Muscle layer of duodenum (tissue), 2 donors: ENCODE data around the gene SH3RF2.
"Not testable (repeated sequence)": the region's sequence is repeated elsewhere in the genome, so short reads cannot be mapped to it uniquely, and the experiment has no call there.

Experiments
- H3K27ac ChIP-seq: one replicate; pipeline ENCODE4 v1.7.0; 2013; ENCODE audit warnings: mild to moderate bottlenecking, low read length
- H3K27me3 ChIP-seq: one replicate; pipeline ENCODE4 v1.7.0; 2013; ENCODE audit warnings: low read depth, mild to moderate bottlenecking, control low read depth, low read length
- H3K36me3 ChIP-seq, 2 donors: one replicate each; pipeline ENCODE4 v1.7.0; 2013; ENCODE audit warnings: low read length in 2 of 2, control low read depth in 1 of 2, mild to moderate bottlenecking in 1 of 2; ENCODE audit not compliant: insufficient read depth in 2 of 2, control insufficient read depth in 1 of 2
- H3K4me1 ChIP-seq, 2 donors: one replicate each; pipeline ENCODE4 v1.7.0; 2013; ENCODE audit warnings: low read length in 2 of 2, mild to moderate bottlenecking in 2 of 2, control low read depth in 1 of 2, moderate library complexity in 1 of 2; ENCODE audit not compliant: insufficient read depth in 2 of 2, control insufficient read depth in 1 of 2
- H3K4me3 ChIP-seq, 2 donors: one replicate each; pipeline ENCODE4 v1.7.0; 2013; ENCODE audit warnings: low read length in 2 of 2, low read depth in 1 of 2, mild to moderate bottlenecking in 1 of 2
- H3K9me3 ChIP-seq, 2 donors: one replicate each; pipeline ENCODE4 v1.7.0; 2013; ENCODE audit warnings: low read length in 2 of 2, control low read depth in 1 of 2, mild to moderate bottlenecking in 1 of 2; ENCODE audit not compliant: control insufficient read depth in 1 of 2
- donor health status: healthy.

SH3RF2 gene

GRCh38 chr5:145951071-145951470 lies 14.7 kb downstream of the SH3RF2 start:
- H3K27me3 ChIP-seq = no peaks in the 10 kb centered on the region
- no peaks in the 10 kb centered on the region for H3K36me3 ChIP-seq
- no peaks in the 10 kb centered on the region for H3K9me3 ChIP-seq
- no peak overlapping the region for H3K27ac ChIP-seq
- no peaks in the 10 kb centered on the region for H3K4me1 ChIP-seq
- H3K4me3 ChIP-seq = no peak overlapping the region

- no peaks in the 10 kb centered on the region for H3K9me3 ChIP-seq
- H3K27ac ChIP-seq = no peak overlapping the region
- no peak overlapping the region for H3K4me3 ChIP-seq
- H3K4me1 ChIP-seq = no peaks in the 10 kb centered on the region
- H3K36me3 ChIP-seq = no peaks in the 10 kb centered on the region
- H3K27me3 ChIP-seq = no peaks in the 10 kb centered on the region
Observed at GRCh38 chr5:145953202-145953601, 16.8 kb downstream of the SH3RF2 start.

- H3K9me3 ChIP-seq, H3K4me1 ChIP-seq, H3K27me3 ChIP-seq, H3K4me3 ChIP-seq, H3K27ac ChIP-seq, H3K36me3 ChIP-seq: not testable (repeated sequence)
Observed at GRCh38 chr5:145954140-145954539, 17.8 kb downstream of the SH3RF2 start.

- H3K36me3 ChIP-seq = no peaks in the 10 kb centered on the region
- no peaks in the 10 kb centered on the region for H3K4me1 ChIP-seq
Observed at GRCh38 chr5:145957388-145957787, 21.0 kb downstream of the SH3RF2 start.

GRCh38 chr5:145958436-145958835 lies 22.1 kb downstream of the SH3RF2 start:
- H3K4me1 ChIP-seq = no peaks in the 10 kb centered on the region
- H3K36me3 ChIP-seq = no peaks in the 10 kb centered on the region
- H3K27ac ChIP-seq = no peak overlapping the region
- no peak overlapping the region for H3K4me3 ChIP-seq
- H3K27me3 ChIP-seq = no peaks in the 10 kb centered on the region
- H3K9me3 ChIP-seq = no peaks in the 10 kb centered on the region

More at GRCh38 chr5:145957388-145957787, 21.0 kb downstream of the SH3RF2 start:
- Histone ChIP-seq H3K27me3 (no peaks in the 10 kb centered on the region), H3K27ac (no peak overlapping the region), H3K4me3 (no peak overlapping the region), H3K9me3 (no peaks in the 10 kb centered on the region)

- H3K36me3 ChIP-seq = no peaks in the 10 kb centered on the region
- no peak overlapping the region for H3K27ac ChIP-seq
- no peaks in the 10 kb centered on the region for H3K9me3 ChIP-seq
- no peak overlapping the region for H3K4me3 ChIP-seq
- H3K27me3 ChIP-seq = no peaks in the 10 kb centered on the region
- H3K4me1 ChIP-seq = no peaks in the 10 kb centered on the region
Observed at GRCh38 chr5:145960166-145960565, 23.8 kb downstream of the SH3RF2 start.

GRCh38 chr5:145960848-145961600 lies 24.6 kb downstream of the SH3RF2 start:
- no peaks in the 10 kb centered on the region for H3K36me3 ChIP-seq
- no peaks in the 10 kb centered on the region for H3K9me3 ChIP-seq
- H3K4me3 ChIP-seq = no peak overlapping the region
- no peaks in the 10 kb centered on the region for H3K27me3 ChIP-seq
- H3K27ac ChIP-seq = no peak overlapping the region
- no peaks in the 10 kb centered on the region for H3K4me1 ChIP-seq

- H3K9me3 ChIP-seq = no peaks in the 10 kb centered on the region
- no peak overlapping the region for H3K4me3 ChIP-seq
- H3K36me3 ChIP-seq = no peaks in the 10 kb centered on the region
- H3K27me3 ChIP-seq = no peaks in the 10 kb centered on the region
- no peak overlapping the region for H3K27ac ChIP-seq
- H3K4me1 ChIP-seq = no peaks in the 10 kb centered on the region
Observed at GRCh38 chr5:145962001-145962400, 25.6 kb downstream of the SH3RF2 start.

- not testable (repeated sequence) for H3K4me3 ChIP-seq, H3K9me3 ChIP-seq, H3K27ac ChIP-seq, H3K27me3 ChIP-seq, H3K4me1 ChIP-seq, H3K36me3 ChIP-seq
Observed at GRCh38 chr5:145964008-145964407, 27.6 kb downstream of the SH3RF2 start.

GRCh38 chr5:145965804-145966203 lies 29.4 kb downstream of the SH3RF2 start:
- no peak overlapping the region for H3K4me3 ChIP-seq
- no peaks in the 10 kb centered on the region for H3K27me3 ChIP-seq
- H3K36me3 ChIP-seq = no peaks in the 10 kb centered on the region
- no peaks in the 10 kb centered on the region for H3K9me3 ChIP-seq
- H3K27ac ChIP-seq = no peak overlapping the region
- no peaks in the 10 kb centered on the region for H3K4me1 ChIP-seq

- Histone ChIP-seq H3K27ac (no peak overlapping the region), H3K36me3 (no peaks in the 10 kb centered on the region), H3K9me3 (no peaks in the 10 kb centered on the region), H3K4me3 (no peak overlapping the region), H3K27me3 (no peaks in the 10 kb centered on the region), H3K4me1 (no peaks in the 10 kb centered on the region)
Observed at GRCh38 chr5:145967296-145967695, 30.9 kb downstream of the SH3RF2 start.
